Measurements from ENCODE around the gene TRPC4AP.
A peak's percentile ranks its signal among the peaks of the same experiment; 100 is the strongest.

TRPC4AP gene

GRCh38 chr20:34955231-34956040 lies 137.2 kb downstream of the TRPC4AP start, which contains the start of the genes GSS and MYH7B:
TSS of gene GSS (minus strand) at chr20:34955806. CDS start at chr20:34951852, 3,954 bp downstream.
TSS of gene MYH7B (plus strand) at chr20:34955868. CDS start at chr20:34978006, 22,138 bp downstream.
- DNase-seq, result peak; percentile 94 to 95

DNA sequence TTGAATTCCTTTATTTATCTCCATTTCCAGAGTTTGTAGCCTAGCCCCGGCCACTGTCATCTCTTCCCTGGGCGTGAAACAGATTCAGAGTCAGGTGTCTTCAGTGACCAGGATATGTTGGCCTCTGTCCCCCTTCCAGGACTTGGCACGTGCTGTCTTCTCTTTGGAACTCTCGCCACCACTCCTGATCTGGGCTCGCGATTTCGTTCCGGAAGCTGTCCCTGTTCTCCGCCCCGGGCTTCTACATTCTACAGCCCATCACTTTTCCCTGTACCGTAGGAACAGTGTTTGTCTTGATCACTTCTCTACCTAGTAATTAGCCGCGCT lies 137.7 kb downstream of the TRPC4AP start:
- peak; percentile 61 to 63 for DNase-seq

DNA sequence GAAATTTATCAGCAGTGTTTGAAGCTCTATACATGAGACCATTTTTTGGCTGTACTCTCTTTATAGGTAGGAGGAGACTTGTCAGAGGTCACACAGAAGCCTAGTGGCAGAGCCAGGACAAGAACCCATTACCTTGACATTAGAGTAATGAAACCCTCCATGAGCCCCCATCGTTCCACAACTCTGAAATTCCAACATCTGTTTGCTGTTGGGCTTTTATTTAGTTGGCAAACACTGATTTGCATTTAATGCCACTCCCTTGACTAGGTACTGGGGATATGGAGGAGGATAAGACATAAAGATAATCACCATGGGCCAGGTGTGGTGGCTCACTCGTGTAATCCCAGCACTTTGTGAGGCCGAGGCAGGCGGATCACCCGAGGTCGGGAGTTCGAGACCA lies 138.6 kb downstream of the TRPC4AP start:
- DNase-seq, result no peak

DNA sequence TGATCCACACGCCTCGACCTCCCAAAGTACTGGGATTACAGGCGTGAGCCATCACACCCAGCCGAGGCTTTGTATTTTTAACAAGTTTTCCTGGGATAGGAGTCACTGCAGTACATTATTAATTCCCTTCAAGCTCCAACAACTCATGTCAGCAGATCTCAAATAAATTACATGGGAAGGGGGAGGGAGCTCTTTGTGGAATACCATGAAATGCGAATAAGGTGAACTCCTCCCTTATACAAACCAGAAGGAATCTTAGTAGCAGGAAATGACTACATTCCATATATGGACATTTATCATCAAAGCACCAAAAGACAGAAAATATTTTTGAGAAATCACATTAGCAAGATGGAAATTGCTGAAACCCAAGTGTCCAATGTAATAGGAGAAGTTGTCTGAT lies 139.9 kb downstream of the TRPC4AP start:
- no peak for DNase-seq

Data from SHP77 (cell line).